Measurements from ENCODE around the gene PRKCSH. TPM values are rescaled to one million over a fixed set of nuclear protein-coding genes. Genes with fewer than 3 reads are reported as not detected.
"Not testable (repeated sequence)": the region's sequence is repeated elsewhere in the genome, so short reads cannot be mapped to it uniquely, and the experiment has no call there.

Gene PRKCSH
- total RNA-seq, 1 donor from 2014 or later: 100 TPM

DNA sequence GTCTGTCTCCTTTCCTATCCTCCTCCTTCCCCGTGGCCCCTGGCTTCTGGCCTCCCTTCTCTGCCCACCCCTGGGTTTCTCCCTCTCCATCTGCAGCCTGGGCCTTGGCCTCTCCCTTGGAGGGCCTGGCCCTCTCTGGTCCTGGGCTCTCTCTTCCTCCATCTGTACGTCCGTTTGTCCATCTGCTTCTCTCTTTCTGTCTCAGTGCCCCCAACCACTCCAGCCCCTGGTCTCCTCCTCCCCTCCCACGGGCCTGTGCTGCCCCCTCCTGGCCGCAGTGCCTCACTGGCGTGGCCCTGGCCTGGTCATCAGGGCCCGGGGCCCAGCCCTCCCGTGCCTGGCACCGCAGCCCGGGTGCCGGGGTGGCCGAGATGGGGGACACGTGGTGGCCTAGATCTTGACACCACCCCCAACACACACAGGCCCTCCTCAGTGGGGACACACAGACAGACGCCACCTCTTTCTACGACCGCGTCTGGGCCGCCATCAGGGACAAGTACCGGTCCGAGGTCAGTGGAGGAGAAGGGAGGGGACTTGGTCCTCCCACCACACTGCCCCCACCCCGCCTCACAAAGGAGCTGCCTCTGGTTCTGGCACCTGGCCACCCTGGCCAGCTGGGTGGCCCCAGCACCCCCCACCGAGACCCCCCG lies 11.3 kb downstream of the PRKCSH start:
- intact Hi-C loops (cut with DNase I): loop anchor here (5.0 to 10.0 kb wide), 2 partner anchors 154 to 322 kb away; no protein-coding TSS in a partner anchor
- DNase-seq (ENCODE audit: low spot score): no peak

DNA sequence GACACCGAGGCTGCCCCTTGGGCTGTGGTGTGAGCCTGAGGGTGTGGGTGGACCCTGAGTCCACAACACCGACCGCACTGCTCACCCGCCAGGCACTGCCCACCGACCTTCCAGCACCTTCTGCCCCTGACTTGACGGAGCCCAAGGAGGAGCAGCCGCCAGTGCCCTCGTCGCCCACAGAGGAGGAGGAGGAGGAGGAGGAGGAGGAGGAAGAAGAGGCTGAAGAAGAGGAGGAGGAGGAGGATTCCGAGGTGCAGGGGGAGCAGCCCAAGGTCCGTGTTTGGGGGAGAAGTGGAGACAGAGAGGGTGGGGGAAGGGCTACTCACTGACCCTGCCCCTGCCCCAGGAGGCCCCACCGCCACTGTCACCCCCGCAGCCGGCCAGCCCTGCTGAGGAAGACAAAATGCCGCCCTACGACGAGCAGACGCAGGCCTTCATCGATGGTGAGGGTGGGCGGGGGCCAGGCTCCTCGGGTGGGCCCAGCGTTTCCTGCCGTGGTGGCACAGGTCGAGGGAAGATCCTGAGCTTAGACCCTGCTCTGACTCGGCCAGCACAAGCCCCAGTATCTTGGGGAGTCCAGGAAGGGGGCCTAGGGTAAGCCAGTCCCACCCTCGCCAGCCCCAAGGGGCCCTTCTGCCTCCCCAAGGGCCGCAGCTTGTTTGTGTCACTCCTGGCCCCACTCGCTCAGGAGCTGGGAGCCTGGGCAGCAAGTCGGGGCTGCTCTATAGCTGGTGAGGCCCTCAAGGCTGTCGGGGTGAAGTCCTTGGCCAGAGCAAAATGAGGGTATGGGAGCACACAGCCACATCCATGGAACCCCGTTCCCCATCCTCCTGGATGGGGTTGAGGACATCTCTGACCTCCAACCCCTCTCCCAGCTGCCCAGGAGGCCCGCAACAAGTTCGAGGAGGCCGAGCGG lies 12.2 kb downstream of the PRKCSH start:
- DNase-seq (ENCODE audit: low spot score): no peak
- intact Hi-C loops (cut with DNase I): loop anchor here (5.0 to 10.0 kb wide), 2 partner anchors 155 to 323 kb away; no protein-coding TSS in a partner anchor

- intact Hi-C loops (cut with DNase I): loop anchor here (5.0 to 10.0 kb wide), 2 partner anchors 156 to 324 kb away; no protein-coding TSS in a partner anchor
- DNase-seq (ENCODE audit: low spot score): no peak
These were observed 13.0 kb downstream of the PRKCSH start for GRCh38 chr19:11448410-11448809.

- intact Hi-C loops (cut with DNase I): loop anchor here (5.0 to 10.0 kb wide), 2 partner anchors 157 to 324 kb away; no protein-coding TSS in a partner anchor
- no peak for DNase-seq (ENCODE audit: low spot score)
These were observed 13.6 kb downstream of the PRKCSH start for GRCh38 chr19:11448923-11449554.

GRCh38 chr19:11450570-11451326 lies 15.3 kb downstream of the PRKCSH start:
- DNase-seq (ENCODE audit: low spot score): no peak
- intact Hi-C loops (cut with DNase I): no loop called here

- intact Hi-C loops (cut with DNase I): no loop called here
- DNase-seq (ENCODE audit: low spot score): no peak
These were observed 16.0 kb downstream of the PRKCSH start for GRCh38 chr19:11451327-11451870.

DNA sequence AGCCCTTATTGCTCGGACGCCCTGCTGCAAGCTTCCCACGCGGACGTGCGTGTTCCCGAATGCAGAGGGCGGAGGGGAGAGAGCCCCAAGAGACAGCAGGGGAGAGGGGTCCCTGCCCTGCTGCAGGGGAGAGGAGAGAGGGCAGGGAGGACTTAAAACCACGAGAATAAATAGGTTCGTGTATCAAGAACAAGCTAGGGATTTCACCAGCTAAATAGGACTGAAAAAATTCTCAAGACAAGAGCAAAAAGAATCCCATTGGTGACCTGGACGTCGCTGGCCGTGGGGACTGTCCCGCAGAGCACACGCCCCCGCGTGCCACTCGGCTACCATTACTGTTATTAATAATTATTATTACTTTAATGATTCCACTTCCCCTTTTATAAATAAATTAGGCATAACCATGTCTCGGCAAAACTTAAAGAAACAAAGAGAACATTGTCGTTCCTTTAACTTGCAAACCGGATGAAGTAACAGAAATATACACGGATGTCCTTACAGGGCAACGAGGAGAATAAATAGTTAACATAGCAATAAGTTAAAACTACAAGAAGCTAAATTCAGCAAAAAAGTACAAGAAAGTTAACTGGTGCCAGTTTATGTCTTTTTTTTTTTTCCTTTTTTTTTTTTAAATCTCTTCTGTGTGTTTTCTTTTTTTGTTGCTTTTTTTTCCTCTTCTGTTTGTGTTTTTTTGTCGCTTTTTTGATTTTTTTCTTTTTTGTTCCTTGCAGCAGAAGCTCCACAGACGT lies 16.6 kb downstream of the PRKCSH start:
- intact Hi-C loops (cut with DNase I): no loop called here
- no peak for DNase-seq (ENCODE audit: low spot score)

GRCh38 chr19:11452620-11453310 lies 17.3 kb downstream of the PRKCSH start:
- intact Hi-C loops (cut with DNase I): no loop called here
- DNase-seq (ENCODE audit: low spot score): no peak

- DNase-seq (ENCODE audit: low spot score): no peak
- intact Hi-C loops (cut with DNase I): no loop called here
These were observed 18.3 kb downstream of the PRKCSH start for GRCh38 chr19:11453468-11454341.

- intact Hi-C loops (cut with DNase I); DNase-seq (ENCODE audit: low spot score): not testable (repeated sequence)
These were observed 19.8 kb downstream of the PRKCSH start for GRCh38 chr19:11455233-11455554.

GRCh38 chr19:11456659-11457058 lies 21.2 kb downstream of the PRKCSH start:
- intact Hi-C loops (cut with DNase I): no loop called here
- no peak for DNase-seq (ENCODE audit: low spot score)

GRCh38 chr19:11457115-11457514 lies 21.7 kb downstream of the PRKCSH start:
- DNase-seq (ENCODE audit: low spot score): no peak
- intact Hi-C loops (cut with DNase I): no loop called here

DNA sequence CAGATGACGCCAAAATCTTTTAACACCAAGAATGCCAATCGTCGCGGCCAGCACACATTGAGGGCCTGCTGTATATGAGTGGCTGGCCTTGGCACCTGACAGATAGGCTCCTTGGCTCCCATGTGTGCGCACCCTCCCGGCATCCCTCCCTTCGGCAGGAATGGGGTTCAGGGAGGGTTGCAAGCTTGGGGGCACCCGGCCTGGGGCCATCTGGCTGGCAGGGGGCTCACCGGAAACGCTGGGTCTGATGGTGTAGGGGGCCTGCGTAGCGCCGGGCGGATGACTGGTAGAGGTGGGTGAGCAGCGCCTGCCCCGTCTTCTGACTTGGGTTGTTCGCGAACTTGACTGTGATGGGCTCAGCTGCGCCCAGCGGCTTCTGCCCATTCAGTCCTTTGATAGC lies 22.4 kb downstream of the PRKCSH start:
- no peak for DNase-seq (ENCODE audit: low spot score)
- intact Hi-C loops (cut with DNase I): no loop called here

- intact Hi-C loops (cut with DNase I): no loop called here
- no peak for DNase-seq (ENCODE audit: low spot score)
These were observed 22.9 kb downstream of the PRKCSH start for GRCh38 chr19:11458236-11458900.

DNA sequence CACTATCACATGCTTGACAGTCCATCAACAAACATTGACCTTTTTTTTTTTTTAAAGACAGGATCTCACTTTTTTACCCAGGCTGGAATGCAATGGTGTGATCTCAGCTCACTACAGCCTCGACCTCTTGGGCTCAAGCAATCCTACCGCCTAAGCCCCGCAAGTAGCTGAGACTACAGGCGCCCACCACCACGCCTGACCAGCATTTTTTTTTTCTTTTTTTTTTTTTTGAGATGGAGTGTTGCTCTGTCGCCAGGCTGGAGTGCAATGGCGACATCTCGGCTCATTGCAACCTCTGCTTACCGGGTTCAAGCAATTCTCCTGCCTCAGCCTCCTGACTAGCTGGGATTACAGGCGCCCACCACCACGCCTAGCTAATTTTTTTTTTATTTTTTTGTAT lies 23.5 kb downstream of the PRKCSH start:
- intact Hi-C loops (cut with DNase I); DNase-seq (ENCODE audit: low spot score): not testable (repeated sequence)

DNA sequence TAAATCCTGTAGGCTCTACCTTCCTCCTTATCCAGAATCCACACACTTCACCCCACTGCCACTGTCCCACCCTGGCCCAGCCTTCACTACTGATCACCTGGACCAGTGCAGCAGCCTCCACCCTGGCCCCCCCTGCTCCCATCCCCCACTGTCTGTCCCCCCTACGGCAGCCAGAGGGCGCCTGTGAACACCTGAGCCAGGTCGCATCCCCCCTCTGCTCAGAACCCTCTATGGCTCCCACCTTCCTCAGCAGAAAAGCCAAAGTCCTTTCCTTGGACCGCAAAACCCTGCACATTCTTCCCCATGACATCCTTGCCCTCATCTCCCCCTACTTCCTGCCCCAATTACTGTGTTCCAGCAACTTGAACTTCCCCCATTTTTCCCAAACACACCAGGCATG lies 24.8 kb downstream of the PRKCSH start:
- intact Hi-C loops (cut with DNase I): no loop called here
- no peak for DNase-seq (ENCODE audit: low spot score)

DNA sequence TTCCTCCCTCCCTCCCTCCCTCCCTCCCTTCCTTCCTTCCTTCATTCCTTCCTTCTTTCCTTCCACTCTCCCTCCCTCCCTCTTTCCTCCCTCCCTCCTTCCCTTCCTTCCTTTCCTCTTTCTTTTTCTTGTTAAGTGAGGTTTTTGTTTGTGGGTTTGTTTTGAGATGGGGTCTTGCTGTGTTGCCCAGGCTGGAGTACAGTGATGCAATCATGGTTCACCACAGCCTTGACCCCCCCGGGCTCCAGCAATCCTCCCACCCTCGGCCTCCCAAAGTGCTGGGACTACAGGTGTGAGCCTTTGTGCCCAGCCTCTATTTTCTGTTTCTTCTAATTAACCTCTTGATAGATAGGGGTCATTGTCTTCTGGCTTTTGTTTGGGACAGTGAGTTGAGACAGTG lies 26.0 kb downstream of the PRKCSH start:
- intact Hi-C loops (cut with DNase I): no loop called here
- DNase-seq (ENCODE audit: low spot score): no peak

Measured in cardiac septum (tissue), 1 donor.